Measurements from ENCODE around the gene TRHDE. TPM values are rescaled to one million over a fixed set of nuclear protein-coding genes. Genes with fewer than 3 reads are reported as not detected.

Gene TRHDE
- total and polyA plus RNA-seq, 12 donors: 0.10 to 0.97 (median 0.46) TPM

DNA sequence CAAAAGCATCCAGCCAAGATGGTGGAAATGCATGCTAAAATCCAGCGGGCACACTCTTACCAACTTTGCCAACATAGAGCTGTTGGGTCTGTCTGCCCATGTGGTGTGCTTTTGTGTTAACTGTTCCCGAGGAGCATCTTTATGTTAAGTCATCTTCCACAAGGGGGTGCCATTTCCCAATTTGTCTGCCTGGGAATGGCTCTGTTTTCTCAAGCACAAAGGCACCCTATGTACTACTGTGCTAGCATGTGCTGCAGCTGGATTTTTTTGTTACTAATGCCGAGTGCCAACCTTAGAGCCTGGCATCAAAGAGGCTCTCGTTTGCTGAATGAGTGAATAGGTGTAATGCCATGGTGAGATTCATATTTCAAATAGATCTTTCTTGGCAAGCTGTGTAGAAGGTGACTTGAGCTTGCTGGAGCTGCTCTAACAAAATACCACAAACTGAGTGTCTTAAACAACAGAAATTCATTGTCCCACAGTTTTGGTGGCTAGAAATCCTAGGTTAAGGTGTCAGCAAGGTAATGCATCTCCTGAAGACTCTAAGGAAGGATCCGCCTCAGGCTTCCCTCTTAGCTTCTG is 74.3 kb downstream of the TRHDE start:
- H3K27me3 ChIP-seq: peaks cover 0 to 3% (median 0%) of the 10 kb centered on the region in 7 donors
- no peaks in the 10 kb centered on the region for H3K36me3 ChIP-seq
- H3K4me3 ChIP-seq: no peak overlapping the region
- DNase-seq (peak in 1 of 2 donors; percentile 20), ATAC-seq (peak in 1 of 8 donors; percentile 63)
- H3K9me3 ChIP-seq: no peaks in the 10 kb centered on the region
- WGBS, 2 donors: 26 to 29% methylated on average over 5 of the region's 5 CpGs
- no peaks in the 10 kb centered on the region for H3K4me1 ChIP-seq
- no peak overlapping the region for H3K27ac ChIP-seq
- TF ChIP-seq, protein P1, sequence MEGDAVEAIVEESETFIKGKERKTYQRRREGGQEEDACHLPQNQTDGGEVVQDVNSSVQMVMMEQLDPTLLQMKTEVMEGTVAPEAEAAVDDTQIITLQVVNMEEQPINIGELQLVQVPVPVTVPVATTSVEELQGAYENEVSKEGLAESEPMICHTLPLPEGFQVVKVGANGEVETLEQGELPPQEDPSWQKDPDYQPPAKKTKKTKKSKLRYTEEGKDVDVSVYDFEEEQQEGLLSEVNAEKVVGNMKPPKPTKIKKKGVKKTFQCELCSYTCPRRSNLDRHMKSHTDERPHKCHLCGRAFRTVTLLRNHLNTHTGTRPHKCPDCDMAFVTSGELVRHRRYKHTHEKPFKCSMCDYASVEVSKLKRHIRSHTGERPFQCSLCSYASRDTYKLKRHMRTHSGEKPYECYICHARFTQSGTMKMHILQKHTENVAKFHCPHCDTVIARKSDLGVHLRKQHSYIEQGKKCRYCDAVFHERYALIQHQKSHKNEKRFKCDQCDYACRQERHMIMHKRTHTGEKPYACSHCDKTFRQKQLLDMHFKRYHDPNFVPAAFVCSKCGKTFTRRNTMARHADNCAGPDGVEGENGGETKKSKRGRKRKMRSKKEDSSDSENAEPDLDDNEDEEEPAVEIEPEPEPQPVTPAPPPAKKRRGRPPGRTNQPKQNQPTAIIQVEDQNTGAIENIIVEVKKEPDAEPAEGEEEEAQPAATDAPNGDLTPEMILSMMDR (IDR thresholded peaks at IDR 0.05): peak in 7 of 9 donors; percentile 35 to 53 (median 42)
- intact Hi-C loops (cut with DNase I): loop anchor here in 1 of 10 donors (5.0 kb wide), 1 partner anchor 321 kb away; no protein-coding TSS in a partner anchor

DNA sequence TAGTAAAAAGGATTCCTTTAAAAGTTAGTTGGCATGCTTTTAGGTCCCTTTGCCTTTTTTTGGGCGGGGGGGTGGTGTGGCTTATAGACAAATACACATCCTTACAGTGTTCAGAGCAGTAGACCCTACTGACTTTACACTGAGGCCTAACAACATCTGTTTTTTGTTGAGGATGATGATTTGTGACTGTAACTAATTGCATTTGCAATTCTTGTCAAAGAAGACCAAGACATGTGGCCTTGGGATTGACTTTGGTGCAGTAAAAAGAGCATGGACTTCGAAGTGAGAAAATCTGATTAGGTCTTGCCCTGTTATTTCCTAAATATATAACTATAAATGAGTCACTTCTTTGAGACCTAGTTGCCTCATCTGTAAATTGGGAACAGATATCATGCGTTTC is 77.3 kb downstream of the TRHDE start:
- no peak overlapping the region for H3K27ac ChIP-seq
- TF ChIP-seq, protein P1 (IDR thresholded peaks at IDR 0.05): no peak
- whole genome bisulfite sequencing, 2 donors: 60 to 69% methylated on average over 3 of the region's 3 CpGs
- no peaks in the 10 kb centered on the region for H3K9me3 ChIP-seq
- DNase-seq: no peak
- intact Hi-C loops (cut with DNase I): loop anchor here in 1 of 10 donors (5.0 kb wide), 1 partner anchor 318 kb away; no protein-coding TSS in a partner anchor
- peaks cover 0 to 3% (median 0%) of the 10 kb centered on the region in 7 donors for H3K27me3 ChIP-seq
- no peaks in the 10 kb centered on the region for H3K4me1 ChIP-seq
- ATAC-seq: no peak
- H3K4me3 ChIP-seq: no peak overlapping the region
- H3K36me3 ChIP-seq: no peaks in the 10 kb centered on the region

GRCh38 chr12:72359416-72359815 is 87.2 kb downstream of the TRHDE start:
- intact Hi-C loops (cut with DNase I): no loop called here
- DNase-seq: no peak
- WGBS, 2 donors: 95 to 97% methylated on average over 3 of the region's 3 CpGs
- no peaks in the 10 kb centered on the region for H3K36me3 ChIP-seq
- H3K27me3 ChIP-seq: no peaks in the 10 kb centered on the region
- no peak for ATAC-seq
- no peak overlapping the region for H3K27ac ChIP-seq
- no peaks in the 10 kb centered on the region for H3K4me1 ChIP-seq
- TF ChIP-seq, protein P1 (IDR thresholded peaks at IDR 0.05): no peak
- H3K4me3 ChIP-seq: no peak overlapping the region
- H3K9me3 ChIP-seq: peaks cover 0 to 2% (median 0%) of the 10 kb centered on the region in 11 donors

GRCh38 chr12:72365151-72365550 is 93.0 kb downstream of the TRHDE start:
- Histone ChIP-seq H3K27me3 (no peaks in the 10 kb centered on the region), H3K4me3 (no peak overlapping the region), H3K9me3 (no peaks in the 10 kb centered on the region), H3K4me1 (no peaks in the 10 kb centered on the region), H3K36me3 (no peaks in the 10 kb centered on the region), H3K27ac (no peak overlapping the region)
- no peak for ATAC-seq
- TF ChIP-seq, protein P1 (IDR thresholded peaks at IDR 0.05): no peak
- DNase-seq: no peak
- intact Hi-C loops (cut with DNase I): no loop called here

All from heart right ventricle (tissue), 16 donors.